Neural crest cell (in vitro differentiated cells): ENCODE data around the gene DRICH1. TPM values are rescaled to one million over a fixed set of nuclear protein-coding genes. Genes with fewer than 3 reads are reported as not detected.
"Not testable (repeated sequence)": the region's sequence is repeated elsewhere in the genome, so short reads cannot be mapped to it uniquely, and the experiment has no call there.

Experiments used
- DNase-seq: peaks from one replicate; pipeline ENCODE4 v3.0.0; 2021; ENCODE audit warnings: low read depth, mixed read lengths, low spot score
- H3K27ac Mint-ChIP-seq: one replicate; pipeline ENCODE4 v1.8.0; 2021; ENCODE audit warnings: mild to moderate bottlenecking, mixed read lengths; ENCODE audit not compliant: unreplicated experiment
- H3K27me3 Mint-ChIP-seq: 2 replicates; pipeline ENCODE4 v1.8.0; 2021; ENCODE audit warnings: low read depth, mild to moderate bottlenecking, mixed read lengths
- H3K36me3 Mint-ChIP-seq: 2 replicates; pipeline ENCODE4 v1.8.0; 2021; ENCODE audit warnings: low read depth, mild to moderate bottlenecking, mixed read lengths
- H3K4me1 Mint-ChIP-seq: 2 replicates; pipeline ENCODE4 v1.8.0; 2021; ENCODE audit warnings: mixed read lengths
- H3K4me3 Mint-ChIP-seq: one replicate; pipeline ENCODE4 v1.8.0; 2021; ENCODE audit warnings: mild to moderate bottlenecking, mixed read lengths
- H3K9me3 Mint-ChIP-seq: 2 replicates; pipeline ENCODE4 v1.8.0; 2021; ENCODE audit warnings: mixed read lengths
- CTCF ChIP-seq: fragments of 200-600 bp; sonication (generic); conservative IDR thresholded peaks from 2 replicates; pipeline ENCODE4 v1.5.0; 2021; ENCODE audit warnings: antibody characterized with exemption, mild to moderate bottlenecking
- total RNA-seq: library from RNA; stranded (reverse); gene quantifications from 2 replicates; pipeline ENCODE4 v1.2.1, GENCODE V29; 2021

DRICH1 gene
- total RNA-seq, 1 donor from 2014 or later: not detected

DNA sequence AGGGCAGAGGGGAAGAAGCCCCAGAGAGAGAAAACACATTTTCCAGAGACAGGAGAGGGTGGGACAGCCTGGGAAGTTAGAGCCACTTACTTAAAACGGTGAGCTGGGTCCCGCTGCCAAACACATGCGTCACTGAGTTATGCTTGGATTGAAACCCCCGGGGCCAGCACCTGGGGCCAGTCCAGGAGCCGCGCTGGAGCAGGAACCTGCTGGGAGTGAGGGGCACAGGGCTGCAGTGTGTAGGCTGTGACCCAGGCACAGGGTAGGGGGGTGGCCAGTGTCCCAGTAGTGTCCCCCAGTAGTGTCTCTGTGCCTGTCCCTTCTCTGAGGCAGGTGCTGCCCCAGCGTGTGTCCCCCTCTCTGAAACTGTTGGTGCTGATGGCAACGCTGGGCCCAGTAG is 57.2 kb downstream of the DRICH1 start:
- peaks cover 3% of the 10 kb centered on the region for H3K9me3 Mint-ChIP-seq
- peaks cover 2% of the 10 kb centered on the region for H3K27me3 Mint-ChIP-seq
- TF ChIP-seq CTCF: no peak
- H3K36me3 Mint-ChIP-seq: no peaks in the 10 kb centered on the region
- H3K27ac Mint-ChIP-seq: no peak overlapping the region
- H3K4me1 Mint-ChIP-seq: peaks cover 5% of the 10 kb centered on the region
- no peak for DNase-seq
- H3K4me3 Mint-ChIP-seq: no peak overlapping the region

DNA sequence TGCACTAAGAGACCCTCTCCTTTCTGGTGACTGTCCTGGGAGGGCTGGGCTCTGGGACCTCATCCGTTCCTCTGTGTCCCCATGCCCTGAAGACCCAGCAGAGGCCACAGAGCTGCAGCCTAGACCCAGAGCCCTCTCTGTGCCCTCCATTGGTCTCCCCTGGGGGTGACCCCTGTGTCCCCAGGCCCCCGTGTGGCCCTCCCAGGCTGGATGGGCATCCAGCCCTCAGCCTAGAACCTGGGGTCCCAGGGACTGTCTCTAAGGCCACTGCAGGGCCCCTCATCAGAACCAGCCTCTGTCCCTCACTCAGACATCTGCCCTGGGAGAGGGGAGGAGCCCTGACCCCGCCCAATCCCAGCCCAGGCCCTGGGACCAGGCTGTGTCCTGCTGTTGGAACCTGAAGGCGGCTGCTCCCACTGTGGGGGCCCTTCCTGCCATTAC is 57.7 kb downstream of the DRICH1 start:
- no peak overlapping the region for H3K27ac Mint-ChIP-seq
- no peak for DNase-seq
- TF ChIP-seq CTCF: no peak
- peaks cover 2% of the 10 kb centered on the region for H3K27me3 Mint-ChIP-seq
- H3K4me1 Mint-ChIP-seq: peaks cover 5% of the 10 kb centered on the region
- no peak overlapping the region for H3K4me3 Mint-ChIP-seq
- no peaks in the 10 kb centered on the region for H3K36me3 Mint-ChIP-seq
- peaks cover 3% of the 10 kb centered on the region for H3K9me3 Mint-ChIP-seq

DNA sequence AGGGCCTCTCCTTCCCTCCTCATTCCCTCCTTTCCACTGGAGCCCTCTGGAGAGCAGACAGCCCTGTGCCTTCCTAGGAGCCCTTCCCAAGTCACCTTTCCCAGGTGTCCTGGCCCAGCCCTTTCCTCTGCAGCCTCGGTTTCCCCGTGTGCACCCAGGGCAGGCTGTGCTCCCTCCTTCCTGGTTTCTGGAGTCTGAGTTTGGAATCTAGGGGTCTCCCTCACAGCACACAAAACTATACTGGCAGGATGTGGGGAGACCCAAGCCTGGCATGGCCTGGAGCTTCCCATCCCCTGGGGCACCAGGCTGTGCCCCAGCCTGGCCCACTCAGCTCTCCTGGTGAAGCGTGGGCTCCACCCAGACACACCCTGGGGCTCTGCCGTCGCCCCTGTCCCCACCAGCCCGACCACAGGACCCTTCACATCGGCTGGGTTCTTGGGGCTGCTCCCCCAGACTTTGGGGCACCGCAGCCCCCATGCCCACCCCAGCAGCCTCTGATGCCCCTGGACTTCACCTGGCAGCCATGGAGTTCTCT is 58.4 kb downstream of the DRICH1 start:
- not testable (repeated sequence) for H3K27me3 Mint-ChIP-seq, DNase-seq, H3K36me3 Mint-ChIP-seq, H3K27ac Mint-ChIP-seq, H3K9me3 Mint-ChIP-seq, H3K4me1 Mint-ChIP-seq, H3K4me3 Mint-ChIP-seq

GRCh38 chr22:23573106-23573505 is 59.0 kb downstream of the DRICH1 start:
- DNase-seq, H3K4me3 Mint-ChIP-seq, H3K4me1 Mint-ChIP-seq, H3K9me3 Mint-ChIP-seq, H3K36me3 Mint-ChIP-seq, H3K27me3 Mint-ChIP-seq, H3K27ac Mint-ChIP-seq: not testable (repeated sequence)

DNA sequence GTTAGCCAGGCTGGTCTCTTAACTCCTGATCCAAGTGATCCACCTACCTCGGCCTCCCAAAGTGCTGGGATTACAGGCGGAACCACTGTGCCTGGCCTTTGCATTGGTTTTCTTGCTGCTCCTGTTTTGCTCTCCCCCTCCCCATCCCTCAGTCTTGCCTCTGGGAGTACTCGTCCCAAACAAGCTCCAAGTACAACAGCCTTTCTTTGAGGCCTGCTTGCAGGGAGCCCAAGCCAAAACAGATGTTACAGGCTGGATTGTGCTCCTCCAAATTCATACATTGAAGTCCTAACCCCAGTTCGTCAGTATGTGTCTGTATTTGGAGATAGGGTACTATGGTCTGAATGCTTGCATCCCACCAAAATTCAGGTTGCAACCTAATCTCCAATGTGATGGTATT is 60.6 kb downstream of the DRICH1 start:
- Mint-ChIP-seq H3K36me3 (no peaks in the 10 kb centered on the region), H3K9me3 (peaks cover 3% of the 10 kb centered on the region), H3K27ac (no peak overlapping the region), H3K27me3 (peaks cover 4% of the 10 kb centered on the region), H3K4me3 (no peak overlapping the region), H3K4me1 (peaks cover 9% of the 10 kb centered on the region)
- DNase-seq: no peak
- TF ChIP-seq CTCF: no peak

DNA sequence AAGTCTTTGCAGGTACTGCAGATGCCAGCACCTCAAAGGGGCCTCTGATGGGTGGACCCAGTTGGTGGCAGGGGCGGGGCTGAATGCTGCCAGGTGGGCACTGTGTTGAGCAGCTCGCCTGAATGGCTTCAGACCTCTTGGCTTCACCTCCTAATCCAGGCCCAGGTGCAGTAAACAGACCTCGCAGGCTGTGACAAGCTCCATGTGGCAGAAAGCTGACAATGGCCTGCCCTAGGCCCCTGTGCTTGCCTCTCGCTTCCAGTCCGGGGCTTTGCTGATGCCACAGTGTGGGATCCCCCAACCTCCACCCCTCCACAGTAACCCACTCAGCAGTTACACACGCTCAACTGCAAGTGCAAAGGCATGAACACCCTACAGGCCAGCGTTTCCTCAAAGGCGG is 61.4 kb downstream of the DRICH1 start:
- DNase-seq: no peak
- H3K27me3 Mint-ChIP-seq: peaks cover 7% of the 10 kb centered on the region

More for the DNA sequence above, 61.4 kb downstream of the DRICH1 start:
- Mint-ChIP-seq H3K36me3 (no peaks in the 10 kb centered on the region), H3K4me1 (peaks cover 12% of the 10 kb centered on the region), H3K4me3 (peak overlapping the region; percentile 49), H3K27ac (no peak overlapping the region), H3K9me3 (peaks cover 3% of the 10 kb centered on the region)
- no peak for TF ChIP-seq CTCF
